ENCODE measurements around the gene LRRC4C.

- no peak for TF ChIP-seq CTCF (IDR thresholded peaks at IDR 0.05; ENCODE audit: poor library complexity, severe bottlenecking)
- no peak for TF ChIP-seq REST (IDR thresholded peaks at IDR 0.05; ENCODE audit: borderline replicate concordance)
- no peak for TF ChIP-seq POLR2AphosphoS5 (IDR thresholded peaks at IDR 0.05)
- TF ChIP-seq TAF1 (IDR thresholded peaks at IDR 0.05; ENCODE audit: low read depth): no peak
Measured at GRCh38 chr11:41118521-41118920, 340.9 kb downstream of the LRRC4C start.

Measured in neural cell (in vitro differentiated cells).